Mesendoderm (in vitro differentiated cells): ENCODE results near the gene TLX1.

ENCODE experiments used
- DNase-seq: peaks from one replicate; pipeline ENCODE4 v3.0.0; 2013
- H2AK5ac ChIP-seq: 2 replicates; pipeline ENCODE4 v1.6.1; 2013; ENCODE audit warnings: low read length, inconsistent platforms
- H2BK120ac ChIP-seq: 2 replicates; pipeline ENCODE4 v1.6.1; 2013; ENCODE audit warnings: low read depth, mild to moderate bottlenecking, low read length, moderate library complexity, mixed read lengths
- H2BK15ac ChIP-seq: replicated peaks from 2 replicates; pipeline ENCODE4 v1.6.1; 2013; ENCODE audit warnings: low read depth, mild to moderate bottlenecking, moderate library complexity
- H2BK5ac ChIP-seq: 2 replicates; pipeline ENCODE4 v1.6.1; 2013; ENCODE audit warnings: low read length, inconsistent platforms
- H3K18ac ChIP-seq: 2 replicates; pipeline ENCODE4 v1.6.1; 2013; ENCODE audit warnings: mild to moderate bottlenecking, low read length, mixed read lengths
- H3K23ac ChIP-seq: one replicate; pipeline ENCODE4 v1.6.1; 2013; ENCODE audit warnings: low read length
- H3K27ac ChIP-seq: 2 replicates; pipeline ENCODE4 v1.5.1; 2013; ENCODE audit warnings: low read depth, mild to moderate bottlenecking, inconsistent platforms, low read length, moderate library complexity
- H3K27me3 ChIP-seq: 2 replicates; pipeline ENCODE4 v1.6.1; 2013; ENCODE audit warnings: low read length, control low read depth, mild to moderate bottlenecking, inconsistent platforms; ENCODE audit not compliant: insufficient read depth, poor library complexity
- H3K36me3 ChIP-seq: 2 replicates; pipeline ENCODE4 v1.6.1; 2013; ENCODE audit warnings: low read length, inconsistent platforms; ENCODE audit not compliant: control insufficient read depth, insufficient read depth
- H3K4ac ChIP-seq: one replicate; pipeline ENCODE4 v1.6.1; 2013; ENCODE audit warnings: low read depth, mild to moderate bottlenecking, low read length, moderate library complexity
- H3K4me1 ChIP-seq: 2 replicates; pipeline ENCODE4 v1.6.1; 2013; ENCODE audit warnings: low read depth, low read length, inconsistent platforms; ENCODE audit not compliant: control insufficient read depth
- H3K4me2 ChIP-seq: 2 replicates; pipeline ENCODE4 v1.6.1; 2013; ENCODE audit warnings: low read length
- H3K4me3 ChIP-seq: 2 replicates; pipeline ENCODE4 v1.5.1; 2013; ENCODE audit warnings: mild to moderate bottlenecking, low read length
- H3K56ac ChIP-seq: one replicate; pipeline ENCODE4 v1.6.1; 2013; ENCODE audit warnings: low read length
- H3K79me1 ChIP-seq: 2 replicates; pipeline ENCODE4 v1.6.1; 2013; ENCODE audit warnings: low read length, inconsistent platforms
- H3K79me2 ChIP-seq: 2 replicates; pipeline ENCODE4 v1.6.1; 2013; ENCODE audit warnings: mild to moderate bottlenecking, low read length; ENCODE audit not compliant: control insufficient read depth, insufficient read depth
- H3K9ac ChIP-seq: 2 replicates; pipeline ENCODE4 v1.6.1; 2013; ENCODE audit warnings: low read length, inconsistent platforms
- H4K5ac ChIP-seq: one replicate; pipeline ENCODE4 v1.6.1; 2013; ENCODE audit warnings: low read length
- H4K8ac ChIP-seq: one replicate; pipeline ENCODE4 v1.6.1; 2013; ENCODE audit warnings: low read depth, mild to moderate bottlenecking, control low read depth, low read length, moderate library complexity
- WGBS: extraction: QIAGEN DNeasy Blood & Tissue Kit; methylation state at CpG from one replicate; pipeline ENCODE4 v1.1.7; 2013; ENCODE audit warnings: low lambda C conversion rate, missing lambda C conversion rate; ENCODE audit not compliant: insufficient coverage; ENCODE audit errors: extremely low coverage; 5-methylcytosine and 5-hydroxymethylcytosine counted together

Gene TLX1

GRCh38 chr10:101142533-101143344, 11.6 kb downstream of the TLX1 start:
- WGBS = no CpG with 5 or more reads among the region's 28 CpGs
- H3K56ac ChIP-seq = no peak overlapping the region
- no peak for DNase-seq

GRCh38 chr10:101143345-101143630, 12.2 kb downstream of the TLX1 start:
- H3K79me1 ChIP-seq = no peaks in the 10 kb centered on the region
- no peak overlapping the region for H3K4ac ChIP-seq
- peaks cover 82% of the 10 kb centered on the region for H3K27me3 ChIP-seq
- no peak for DNase-seq
- no peak overlapping the region for H2AK5ac ChIP-seq
- no peak overlapping the region for H3K4me3 ChIP-seq
- no peak overlapping the region for H3K27ac ChIP-seq
- no peak overlapping the region for H3K56ac ChIP-seq
- no peak overlapping the region for H4K5ac ChIP-seq
- H3K79me2 ChIP-seq = no peaks in the 10 kb centered on the region
- H3K23ac ChIP-seq = no peak overlapping the region
- no peaks in the 10 kb centered on the region for H3K36me3 ChIP-seq
- H3K4me1 ChIP-seq = no peaks in the 10 kb centered on the region
- H4K8ac ChIP-seq = no peak overlapping the region
- no peak overlapping the region for H2BK15ac ChIP-seq
- no peak overlapping the region for H3K9ac ChIP-seq
- no peak overlapping the region for H2BK5ac ChIP-seq
- H2BK120ac ChIP-seq = no peak overlapping the region
- H3K4me2 ChIP-seq = no peak overlapping the region
- WGBS = no CpG with 5 or more reads among the region's 1 CpG
- H3K18ac ChIP-seq = no peak overlapping the region

More at GRCh38 chr10:101142533-101143344, 11.6 kb downstream of the TLX1 start:
- no peak overlapping the region for H2BK15ac ChIP-seq
- H3K23ac ChIP-seq = no peak overlapping the region
- H3K4me2 ChIP-seq = no peak overlapping the region
- H3K79me1 ChIP-seq = no peaks in the 10 kb centered on the region
- no peak overlapping the region for H4K8ac ChIP-seq
- H3K27ac ChIP-seq = no peak overlapping the region
- no peak overlapping the region for H3K4ac ChIP-seq
- no peak overlapping the region for H3K9ac ChIP-seq
- no peak overlapping the region for H2BK120ac ChIP-seq
- H3K18ac ChIP-seq = no peak overlapping the region
- no peak overlapping the region for H4K5ac ChIP-seq
- H2AK5ac ChIP-seq = no peak overlapping the region
- H3K4me1 ChIP-seq = no peaks in the 10 kb centered on the region
- no peak overlapping the region for H2BK5ac ChIP-seq
- peaks cover 84% of the 10 kb centered on the region for H3K27me3 ChIP-seq
- H3K4me3 ChIP-seq = no peak overlapping the region
- H3K79me2 ChIP-seq = no peaks in the 10 kb centered on the region
- H3K36me3 ChIP-seq = no peaks in the 10 kb centered on the region

- no peak overlapping the region for H2BK120ac ChIP-seq
- H3K4me1 ChIP-seq = no peaks in the 10 kb centered on the region
- H3K27me3 ChIP-seq = peaks cover 80% of the 10 kb centered on the region
- H3K4me3 ChIP-seq = no peak overlapping the region
- no peak overlapping the region for H3K27ac ChIP-seq
- no peaks in the 10 kb centered on the region for H3K36me3 ChIP-seq
- no peak overlapping the region for H4K5ac ChIP-seq
- H2BK15ac ChIP-seq = no peak overlapping the region
- H3K4me2 ChIP-seq = no peak overlapping the region
- DNase-seq = no peak
- H2AK5ac ChIP-seq = no peak overlapping the region
- H4K8ac ChIP-seq = no peak overlapping the region
- H3K9ac ChIP-seq = no peak overlapping the region
- H3K4ac ChIP-seq = no peak overlapping the region
- no peak overlapping the region for H3K56ac ChIP-seq
- H3K18ac ChIP-seq = no peak overlapping the region
- no peaks in the 10 kb centered on the region for H3K79me2 ChIP-seq
- no peak overlapping the region for H3K23ac ChIP-seq
- H3K79me1 ChIP-seq = no peaks in the 10 kb centered on the region
- no peak overlapping the region for H2BK5ac ChIP-seq
Observed at GRCh38 chr10:101144053-101144452, 13.0 kb downstream of the TLX1 start.

GRCh38 chr10:101145145-101145544, 14.0 kb downstream of the TLX1 start:
- WGBS = no CpG with 5 or more reads among the region's 7 CpGs
- no peaks in the 10 kb centered on the region for H3K79me2 ChIP-seq
- no peak overlapping the region for H2BK5ac ChIP-seq
- H3K36me3 ChIP-seq = no peaks in the 10 kb centered on the region
- no peak overlapping the region for H3K9ac ChIP-seq
- no peak overlapping the region for H4K8ac ChIP-seq
- peaks cover 77% of the 10 kb centered on the region for H3K27me3 ChIP-seq
- H3K27ac ChIP-seq = no peak overlapping the region
- H3K79me1 ChIP-seq = no peaks in the 10 kb centered on the region
- no peak overlapping the region for H2BK120ac ChIP-seq
- H2AK5ac ChIP-seq = no peak overlapping the region
- H3K23ac ChIP-seq = no peak overlapping the region
- no peaks in the 10 kb centered on the region for H3K4me1 ChIP-seq
- no peak overlapping the region for H3K4me3 ChIP-seq
- H3K18ac ChIP-seq = no peak overlapping the region
- H3K4me2 ChIP-seq = no peak overlapping the region
- H3K4ac ChIP-seq = no peak overlapping the region
- H2BK15ac ChIP-seq = no peak overlapping the region
- no peak overlapping the region for H4K5ac ChIP-seq
- no peak for DNase-seq
- H3K56ac ChIP-seq = no peak overlapping the region

GRCh38 chr10:101145750-101146391, 14.8 kb downstream of the TLX1 start:
- H3K23ac ChIP-seq = peak overlapping the region; percentile 80
- H2AK5ac ChIP-seq = no peak overlapping the region
- no CpG with 5 or more reads among the region's 40 CpGs for WGBS
- no peak overlapping the region for H3K18ac ChIP-seq
- H3K4me1 ChIP-seq = no peaks in the 10 kb centered on the region
- no peaks in the 10 kb centered on the region for H3K79me2 ChIP-seq
- peaks cover 71% of the 10 kb centered on the region for H3K27me3 ChIP-seq
- DNase-seq = no peak
- H4K5ac ChIP-seq = no peak overlapping the region
- no peak overlapping the region for H3K27ac ChIP-seq
- no peak overlapping the region for H4K8ac ChIP-seq
- no peak overlapping the region for H2BK120ac ChIP-seq
- peak overlapping the region; percentile 34 for H3K56ac ChIP-seq
- H3K36me3 ChIP-seq = no peaks in the 10 kb centered on the region
- H3K4me3 ChIP-seq = no peak overlapping the region
- H3K9ac ChIP-seq = no peak overlapping the region
- H2BK5ac ChIP-seq = no peak overlapping the region
- H3K79me1 ChIP-seq = no peaks in the 10 kb centered on the region
- H2BK15ac ChIP-seq = no peak overlapping the region
- no peak overlapping the region for H3K4me2 ChIP-seq
- H3K4ac ChIP-seq = no peak overlapping the region
